Ovary (tissue), 9 donors: ENCODE measurements around the gene NCF2. TPM values are rescaled to one million over a fixed set of nuclear protein-coding genes. Genes with fewer than 3 reads are reported as not detected.

Experiments used
- DNase-seq, 5 donors: peaks; one replicate each; pipeline ENCODE4 v3.0.0-alpha.2; 2019 to 2020
- H3K27ac ChIP-seq, 2 donors: fragments of 200-600 bp; one replicate each; pipeline versions ENCODE4 v1.5.1 to v1.8.0; 2019 to 2022
- H3K27me3 ChIP-seq: fragments of 200-600 bp; one replicate; pipeline ENCODE4 v1.8.0; 2022
- H3K36me3 ChIP-seq: fragments of 200-600 bp; sonication (generic); one replicate; pipeline ENCODE4 v1.5.1; 2019
- H3K4me1 ChIP-seq: one replicate; pipeline ENCODE4 v1.8.1; 2013; ENCODE audit warnings: mild to moderate bottlenecking, moderate library complexity; ENCODE audit not compliant: insufficient read depth
- H3K4me3 ChIP-seq: fragments of 200-600 bp; sonication (generic); one replicate; pipeline ENCODE4 v1.5.1; 2017
- H3K9me3 ChIP-seq, 2 donors: fragments of 200-600 bp in 1 of 2; sonication (generic) in 1 of 2; one replicate each; pipeline versions ENCODE4 v1.5.1 to v1.8.1; 2013 to 2019; ENCODE audit warnings: mild to moderate bottlenecking in 1 of 2, moderate library complexity in 1 of 2
- CTCF ChIP-seq, 3 donors: fragments of 450-650 bp in 2 of 3; fragments of 200-600 bp in 1 of 3; IDR thresholded peaks; one replicate each; pipeline versions ENCODE4 v1.5.1 to v1.8.0; 2016 to 2022; ENCODE audit warnings: antibody characterized with exemption in 3 of 3, mild to moderate bottlenecking in 1 of 3
- EP300 ChIP-seq: sonication (generic); formaldehyde crosslinking; IDR thresholded peaks from one replicate; pipeline ENCODE4 v1.6.1; 2017; ENCODE audit warnings: antibody characterized with exemption
- POLR2A ChIP-seq: fragments of 450-650 bp; IDR thresholded peaks from one replicate; pipeline ENCODE4 v1.6.1; 2017; ENCODE audit warnings: antibody characterized with exemption, mild to moderate bottlenecking, moderate library complexity
- WGBS, 3 donors: extraction: QIAGEN DNeasy Blood & Tissue Kit in 1 of 3; methylation state at CpG; one replicate each; pipeline versions ENCODE4 v1.1.5 to v1.1.7; 2013 to 2017; 5-methylcytosine and 5-hydroxymethylcytosine counted together
- intact Hi-C, 4 donors: fragments of 100-400 bp; cut with DNase I; formaldehyde crosslinking; loops; one replicate each; pipeline versions ENCODE4 v1.11.0 to v1.15.1; 2022 to 2023
- polyA plus RNA-seq, 2 donors: library from polyadenylated mRNA; stranded (reverse); fragments of 200-250 nt in 1 of 2; fragments of 350-450 nt in 1 of 2; fragmentation: Illumina TruSeq in 1 of 2; extraction: RNeasy Lipid Tissue Mini Kit (QIAGEN cat#74804) in 1 of 2; gene quantifications; one replicate each; pipeline ENCODE4 v1.2.3, GENCODE V29; 2013 to 2014
- total RNA-seq, 7 donors: library from RNA; depleted of rRNA in 2 of 7; stranded (reverse); fragments of >200 nt in 2 of 7; fragmentation: NEBNext Ultra II Directional in 3 of 7; extraction: Animal tissue kit (Norgen Biotek cat#: 25700) in 3 of 7; gene quantifications; one replicate each; pipeline versions ENCODE4 v1.1.0 to v1.2.4, GENCODE V29; 2016 to 2023
- donor health status: DM: no; HTN: no; CAD: no; lungs with moderate emphysema.
- donor health status: DM: no; HTN: no; CAD: no.
- donor health status: Bipolar disorder and iron deficiency.
- donor health status: DM: yes; HTN: yes; CAD: no.
- donor health status: DM: no; HTN: no; CAD: no.
- donor health status: DM: yes; HTN: yes; CAD: no.

The NCF2 gene
- total and polyA plus RNA-seq, 9 donors, result 1.9 to 15.9 (median 3.2) TPM

GRCh38 chr1:183570451-183570850, 19.8 kb downstream of the NCF2 start:
- DNase-seq, result no peak
- WGBS, 3 donors, result 86 to 92% (median 86%) methylated on average over 4 of the region's 4 CpGs
- TF ChIP-seq POLR2A (no peak), CTCF (IDR thresholded peaks at IDR 0.05) (no peak), EP300 (no peak)

GRCh38 chr1:183569801-183570200, 20.5 kb downstream of the NCF2 start:
- DNase-seq, result no peak
- Histone ChIP-seq H3K27ac (no peak overlapping the region), H3K9me3 (no peaks in the 10 kb centered on the region), H3K4me1 (no peaks in the 10 kb centered on the region), H3K36me3 (no peaks in the 10 kb centered on the region), H3K27me3 (no peaks in the 10 kb centered on the region), H3K4me3 (no peak overlapping the region)
- WGBS, 3 donors, result 92 to 95% (median 95%) methylated on average over 3 of the region's 3 CpGs
- intact Hi-C loops, result no loop called here
- TF ChIP-seq POLR2A (no peak), EP300 (no peak), CTCF (IDR thresholded peaks at IDR 0.05) (no peak)

More at GRCh38 chr1:183570451-183570850, 19.8 kb downstream of the NCF2 start:
- H3K4me1 ChIP-seq, result no peaks in the 10 kb centered on the region
- intact Hi-C loops, result no loop called here
- no peaks in the 10 kb centered on the region for H3K27me3 ChIP-seq
- H3K9me3 ChIP-seq, result no peaks in the 10 kb centered on the region
- no peak overlapping the region for H3K4me3 ChIP-seq
- no peaks in the 10 kb centered on the region for H3K36me3 ChIP-seq
- no peak overlapping the region for H3K27ac ChIP-seq

GRCh38 chr1:183569141-183569540, 21.1 kb downstream of the NCF2 start:
- H3K36me3 ChIP-seq, result no peaks in the 10 kb centered on the region
- TF ChIP-seq CTCF (IDR thresholded peaks at IDR 0.05) (no peak), EP300 (no peak), POLR2A (no peak)
- H3K4me1 ChIP-seq, result no peaks in the 10 kb centered on the region
- intact Hi-C loops, result no loop called here
- H3K9me3 ChIP-seq, result no peaks in the 10 kb centered on the region
- no peak for DNase-seq
- 62 to 79% (median 66%) methylated on average over 4 of the region's 4 CpGs for WGBS, 3 donors
- no peak overlapping the region for H3K27ac ChIP-seq
- H3K4me3 ChIP-seq, result no peak overlapping the region
- no peaks in the 10 kb centered on the region for H3K27me3 ChIP-seq

- H3K9me3 ChIP-seq, result no peaks in the 10 kb centered on the region
- intact Hi-C loops, result no loop called here
- H3K4me3 ChIP-seq, result no peak overlapping the region
- no peaks in the 10 kb centered on the region for H3K36me3 ChIP-seq
- H3K27me3 ChIP-seq, result no peaks in the 10 kb centered on the region
- no peaks in the 10 kb centered on the region for H3K4me1 ChIP-seq
- TF ChIP-seq CTCF (IDR thresholded peaks at IDR 0.05) (no peak), EP300 (no peak), POLR2A (no peak)
- no peak overlapping the region for H3K27ac ChIP-seq
- no peak for DNase-seq
- WGBS, 3 donors, result 74 to 82% (median 75%) methylated on average over 12 of the region's 12 CpGs
Observed at GRCh38 chr1:183568176-183569021, 21.9 kb downstream of the NCF2 start.
